Neural progenitor cell (in vitro differentiated cells): ENCODE measurements around the gene PGAM1. TPM values are rescaled to one million over a fixed set of nuclear protein-coding genes. Genes with fewer than 3 reads are reported as not detected.
A peak's percentile ranks its signal among the peaks of the same experiment; 100 is the strongest.
"Not testable (repeated sequence)": the region's sequence is repeated elsewhere in the genome, so short reads cannot be mapped to it uniquely, and the experiment has no call there.

Source experiments
- DNase-seq: peaks from one replicate; pipeline ENCODE4 v3.0.0-alpha.2; 2016; ENCODE audit warnings: low spot score
- H2AFZ ChIP-seq: fragments of 200-600 bp; sonication (generic); replicated peaks from 2 replicates; pipeline ENCODE4 v1.6.1; 2016; ENCODE audit warnings: antibody characterized with exemption
- H3F3A ChIP-seq: fragments of 200-600 bp; sonication (generic); 2 replicates; pipeline ENCODE4 v1.6.1; 2016; ENCODE audit warnings: antibody characterized with exemption, low read depth
- H3K27ac ChIP-seq: fragments of 200-600 bp; sonication (generic); 2 replicates; pipeline ENCODE4 v1.5.1; 2016; ENCODE audit warnings: mild to moderate bottlenecking
- H3K27me3 ChIP-seq: fragments of 200-600 bp; sonication (generic); 2 replicates; pipeline ENCODE4 v1.6.1; 2016; ENCODE audit warnings: mild to moderate bottlenecking, moderate library complexity
- H3K36me3 ChIP-seq: fragments of 200-600 bp; sonication (generic); 2 replicates; pipeline ENCODE4 v1.5.1; 2016
- H3K4me1 ChIP-seq: fragments of 200-600 bp; sonication (generic); 2 replicates; pipeline ENCODE4 v1.6.1; 2016; ENCODE audit warnings: mixed run types
- H3K4me2 ChIP-seq: fragments of 200-600 bp; sonication (generic); 2 replicates; pipeline ENCODE4 v1.6.1; 2016
- H3K4me3 ChIP-seq: fragments of 200-600 bp; sonication (generic); 2 replicates; pipeline ENCODE4 v1.5.1; 2016
- H3K79me2 ChIP-seq: fragments of 200-600 bp; sonication (generic); 2 replicates; pipeline ENCODE4 v1.6.1; 2016; ENCODE audit warnings: low read depth
- H3K9ac ChIP-seq: fragments of 200-600 bp; sonication (generic); 2 replicates; pipeline ENCODE4 v1.6.1; 2016
- H3K9me3 ChIP-seq: fragments of 200-600 bp; sonication (generic); 2 replicates; pipeline ENCODE4 v1.5.1; 2016; ENCODE audit warnings: low read depth
- H4K20me1 ChIP-seq: fragments of 200-600 bp; sonication (generic); 2 replicates; pipeline ENCODE4 v1.6.1; 2016; ENCODE audit warnings: low read depth
- H3K27ac Mint-ChIP-seq: 3 replicates; pipeline ENCODE4 v1.8.0; 2021; ENCODE audit warnings: mixed read lengths
- H3K27me3 Mint-ChIP-seq: 2 replicates; pipeline ENCODE4 v1.8.0; 2022; ENCODE audit warnings: low read depth, mild to moderate bottlenecking, inconsistent platforms, moderate library complexity, mixed read lengths; ENCODE audit not compliant: insufficient read depth
- H3K36me3 Mint-ChIP-seq: 3 replicates; pipeline ENCODE4 v1.8.0; 2021; ENCODE audit warnings: mixed read lengths
- H3K4me1 Mint-ChIP-seq: 3 replicates; pipeline ENCODE4 v1.8.0; 2021; ENCODE audit warnings: mixed read lengths
- H3K4me3 Mint-ChIP-seq: 3 replicates; pipeline ENCODE4 v1.8.0; 2021; ENCODE audit warnings: mild to moderate bottlenecking, moderate library complexity, mixed read lengths
- H3K9me3 Mint-ChIP-seq: 3 replicates; pipeline ENCODE4 v1.8.0; 2020; ENCODE audit warnings: mixed read lengths
- EZH2 ChIP-seq: fragments of 200-600 bp; sonication (generic); IDR thresholded peaks from 2 replicates; pipeline ENCODE4 v1.6.1; 2017; ENCODE audit warnings: antibody characterized with exemption, mild to moderate bottlenecking, moderate library complexity
- EZH2phosphoT487 ChIP-seq: fragments of 200-600 bp; sonication (generic); IDR thresholded peaks from 2 replicates; pipeline ENCODE4 v1.6.1; 2017; ENCODE audit warnings: antibody characterized with exemption
- total RNA-seq: library from RNA; depleted of rRNA; stranded (reverse); fragments of >200 nt; gene quantifications from 2 replicates; pipeline ENCODE4 v1.2.3, GENCODE V29; 2015; ENCODE audit warnings: low replicate concordance
- TF ChIP-seq, protein P1 (sequence below): fragments of 200-600 bp; sonication (generic); IDR thresholded peaks from 2 replicates; pipeline ENCODE4 v1.5.1; 2017; ENCODE audit warnings: antibody characterized with exemption, mild to moderate bottlenecking

PGAM1 gene
- total RNA-seq, 1 donor from 2014 or later, result 887 TPM

DNA sequence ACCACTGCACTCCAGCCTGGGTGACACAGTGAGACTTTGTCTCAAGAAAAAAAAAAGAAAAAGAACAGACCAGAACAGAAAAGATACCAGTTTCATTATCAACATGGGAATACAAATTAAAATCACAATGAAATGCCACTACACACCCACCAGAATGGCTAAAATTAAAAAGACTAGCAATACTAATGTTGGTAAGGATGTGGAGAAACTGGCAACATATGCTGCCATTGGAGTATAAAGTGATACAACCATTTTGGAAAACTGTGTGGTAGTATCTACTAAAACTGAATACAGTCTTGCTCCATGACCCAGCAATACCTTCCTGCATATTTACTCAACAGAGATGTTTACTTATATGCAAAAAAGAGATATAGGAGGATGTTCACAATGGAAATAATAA lies 21.9 kb upstream of the PGAM1 start:
- Mint-ChIP-seq H3K36me3 (no peaks in the 10 kb centered on the region), H3K27ac (no peak overlapping the region), H3K9me3 (no peaks in the 10 kb centered on the region), H3K4me3 (no peak overlapping the region), H3K27me3 (peaks cover 11% of the 10 kb centered on the region), H3K4me1 (peaks cover 21% of the 10 kb centered on the region)
- Histone ChIP-seq H3K27ac (no peak overlapping the region), H3K4me1 (no peaks in the 10 kb centered on the region), H2AFZ (no peak overlapping the region), H3K9ac (no peak overlapping the region), H3K4me3 (no peak overlapping the region), H3K9me3 (no peaks in the 10 kb centered on the region), H3K4me2 (no peak overlapping the region), H3K36me3 (no peaks in the 10 kb centered on the region), H4K20me1 (peaks cover 3% of the 10 kb centered on the region), H3F3A (peaks cover 16% of the 10 kb centered on the region), H3K27me3 (no peaks in the 10 kb centered on the region), H3K79me2 (peaks cover 10% of the 10 kb centered on the region)
- TF ChIP-seq, protein P1, sequence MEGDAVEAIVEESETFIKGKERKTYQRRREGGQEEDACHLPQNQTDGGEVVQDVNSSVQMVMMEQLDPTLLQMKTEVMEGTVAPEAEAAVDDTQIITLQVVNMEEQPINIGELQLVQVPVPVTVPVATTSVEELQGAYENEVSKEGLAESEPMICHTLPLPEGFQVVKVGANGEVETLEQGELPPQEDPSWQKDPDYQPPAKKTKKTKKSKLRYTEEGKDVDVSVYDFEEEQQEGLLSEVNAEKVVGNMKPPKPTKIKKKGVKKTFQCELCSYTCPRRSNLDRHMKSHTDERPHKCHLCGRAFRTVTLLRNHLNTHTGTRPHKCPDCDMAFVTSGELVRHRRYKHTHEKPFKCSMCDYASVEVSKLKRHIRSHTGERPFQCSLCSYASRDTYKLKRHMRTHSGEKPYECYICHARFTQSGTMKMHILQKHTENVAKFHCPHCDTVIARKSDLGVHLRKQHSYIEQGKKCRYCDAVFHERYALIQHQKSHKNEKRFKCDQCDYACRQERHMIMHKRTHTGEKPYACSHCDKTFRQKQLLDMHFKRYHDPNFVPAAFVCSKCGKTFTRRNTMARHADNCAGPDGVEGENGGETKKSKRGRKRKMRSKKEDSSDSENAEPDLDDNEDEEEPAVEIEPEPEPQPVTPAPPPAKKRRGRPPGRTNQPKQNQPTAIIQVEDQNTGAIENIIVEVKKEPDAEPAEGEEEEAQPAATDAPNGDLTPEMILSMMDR, result no peak
- TF ChIP-seq EZH2phosphoT487 (no peak), EZH2 (no peak)
- no peak for DNase-seq

DNA sequence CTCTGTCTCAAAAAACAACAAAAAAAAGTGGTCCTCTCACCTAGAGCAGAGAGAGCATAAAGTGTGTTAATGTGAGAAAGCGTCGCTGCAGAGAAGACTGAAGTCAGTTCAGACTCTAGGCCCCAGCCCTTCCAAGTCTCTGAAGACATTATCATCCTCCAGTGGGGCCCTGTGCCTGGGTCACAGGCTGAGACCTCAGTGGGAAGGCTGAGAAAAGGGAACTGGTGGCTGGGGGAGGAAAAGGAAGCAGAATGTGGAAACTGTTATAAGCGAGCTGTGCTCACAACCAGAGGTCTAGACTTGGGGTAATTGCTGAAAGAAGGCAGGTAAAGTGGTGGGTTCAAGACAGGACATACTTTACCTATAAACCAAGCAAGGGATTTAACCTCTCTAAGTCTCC lies 19.9 kb upstream of the PGAM1 start:
- H3K27ac Mint-ChIP-seq, result no peak overlapping the region

DNA sequence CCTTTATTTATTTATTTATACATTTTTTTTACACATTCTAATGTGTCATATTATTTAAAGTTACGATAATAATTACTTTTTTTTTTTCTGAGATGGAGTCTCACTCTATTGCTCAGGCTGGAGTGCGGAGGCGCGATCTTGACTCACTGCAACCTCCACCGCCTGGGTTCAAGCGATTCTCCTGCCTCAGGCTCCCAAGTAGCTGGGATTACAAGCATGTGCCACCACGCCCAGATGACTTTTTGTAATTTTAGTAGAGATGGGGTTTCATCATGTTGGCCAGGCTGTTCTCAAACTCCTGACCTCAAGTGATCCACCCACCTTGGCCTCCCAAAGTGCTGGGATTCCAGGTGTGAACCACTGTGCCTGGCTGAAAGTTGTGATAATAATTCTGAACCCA lies 19.5 kb upstream of the PGAM1 start:
- Mint-ChIP-seq H3K27me3 (peaks cover 14% of the 10 kb centered on the region), H3K4me1 (peaks cover 11% of the 10 kb centered on the region)
- not testable (repeated sequence) for H3K27ac ChIP-seq, H3K36me3 ChIP-seq, H3K4me3 ChIP-seq, H3K36me3 Mint-ChIP-seq, H3K9ac ChIP-seq, H3K9me3 Mint-ChIP-seq, H3F3A ChIP-seq, H3K4me2 ChIP-seq, DNase-seq, H3K27me3 ChIP-seq, H3K4me1 ChIP-seq, H3K4me3 Mint-ChIP-seq, H4K20me1 ChIP-seq, H3K9me3 ChIP-seq, H3K27ac Mint-ChIP-seq, H3K79me2 ChIP-seq
- H2AFZ ChIP-seq, result peak overlapping the region; percentile 100

More for the DNA sequence above, 19.9 kb upstream of the PGAM1 start:
- TF ChIP-seq, protein P1, result no peak
- no peak for TF ChIP-seq EZH2phosphoT487
- TF ChIP-seq EZH2, result no peak
- H3K4me1 ChIP-seq, result no peaks in the 10 kb centered on the region
- no peaks in the 10 kb centered on the region for H4K20me1 ChIP-seq
- no peaks in the 10 kb centered on the region for H3K9me3 Mint-ChIP-seq
- H3K9me3 ChIP-seq, result no peaks in the 10 kb centered on the region
- no peak overlapping the region for H3K4me3 Mint-ChIP-seq
- H3K27ac ChIP-seq, result no peak overlapping the region
- H3K4me2 ChIP-seq, result no peak overlapping the region
- DNase-seq, result no peak
- no peaks in the 10 kb centered on the region for H3K79me2 ChIP-seq
- no peak overlapping the region for H2AFZ ChIP-seq
- H3K27me3 ChIP-seq, result no peaks in the 10 kb centered on the region
- H3K27me3 Mint-ChIP-seq, result peaks cover 14% of the 10 kb centered on the region
- no peak overlapping the region for H3K9ac ChIP-seq
- H3K36me3 ChIP-seq, result no peaks in the 10 kb centered on the region
- H3K4me1 Mint-ChIP-seq, result peaks cover 12% of the 10 kb centered on the region
- no peak overlapping the region for H3K4me3 ChIP-seq
- H3K36me3 Mint-ChIP-seq, result no peaks in the 10 kb centered on the region
- peaks cover 8% of the 10 kb centered on the region for H3F3A ChIP-seq

DNA sequence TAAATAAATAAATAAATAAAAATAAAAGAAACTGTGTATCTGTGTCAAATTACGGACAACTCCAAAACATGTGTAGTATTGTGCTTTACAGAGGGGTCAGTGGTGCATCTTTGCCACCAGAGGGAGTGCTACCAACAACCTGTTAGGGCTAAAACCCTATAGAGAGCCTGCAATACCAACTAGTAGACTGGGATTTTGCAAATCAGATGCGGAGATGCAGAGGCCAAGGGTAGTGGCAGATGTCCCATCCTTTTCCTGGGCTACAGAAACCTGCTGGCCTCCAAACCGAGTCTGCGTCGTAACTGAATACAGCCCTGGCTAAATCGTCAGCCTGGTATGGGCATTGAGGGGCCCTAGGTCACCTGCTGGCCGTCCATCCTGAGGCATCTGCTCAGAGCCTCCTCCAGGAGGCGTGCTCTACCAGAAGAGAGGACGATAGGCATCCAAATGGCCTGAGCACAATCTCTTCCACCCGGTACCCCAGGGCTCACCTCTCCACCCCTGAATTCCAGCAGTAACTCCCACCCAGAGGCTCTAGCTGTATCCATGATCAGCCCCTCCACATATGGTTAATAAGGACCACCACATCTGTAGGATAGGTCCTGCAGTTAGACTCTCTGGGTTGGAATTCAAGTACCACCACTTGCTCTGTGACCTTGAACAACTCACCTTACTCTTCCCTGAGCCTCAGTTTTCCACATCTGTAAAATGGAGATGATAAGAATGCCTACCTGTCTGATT lies 18.6 kb upstream of the PGAM1 start:
- H4K20me1 ChIP-seq, result no peaks in the 10 kb centered on the region
- no peaks in the 10 kb centered on the region for H3K9me3 Mint-ChIP-seq
- no peak overlapping the region for H3K27ac ChIP-seq
- peak overlapping the region; percentile 58 for H3K4me3 ChIP-seq
- no peaks in the 10 kb centered on the region for H3K4me1 ChIP-seq
- peak; percentile 89 for DNase-seq
- H3F3A ChIP-seq, result peaks cover 7% of the 10 kb centered on the region
- peak overlapping the region; percentile 94 for H3K4me2 ChIP-seq
- no peaks in the 10 kb centered on the region for H3K36me3 Mint-ChIP-seq
- H3K27ac Mint-ChIP-seq, result no peak overlapping the region
- no peaks in the 10 kb centered on the region for H3K79me2 ChIP-seq
- H2AFZ ChIP-seq, result peak overlapping the region; percentile 100
- no peak overlapping the region for H3K9ac ChIP-seq
- peaks cover 13% of the 10 kb centered on the region for H3K4me1 Mint-ChIP-seq
- no peaks in the 10 kb centered on the region for H3K9me3 ChIP-seq
- no peak for TF ChIP-seq EZH2phosphoT487
- TF ChIP-seq, protein P1, result peak; percentile 84
- no peak for TF ChIP-seq EZH2
- H3K27me3 ChIP-seq, result no peaks in the 10 kb centered on the region
- no peaks in the 10 kb centered on the region for H3K36me3 ChIP-seq
- H3K27me3 Mint-ChIP-seq, result peaks cover 14% of the 10 kb centered on the region
- H3K4me3 Mint-ChIP-seq, result peak overlapping the region; percentile 65
